HepG2 (cell line): ENCODE data around the gene SLC26A5. TPM values are rescaled to one million over a fixed set of nuclear protein-coding genes. Genes with fewer than 3 reads are reported as not detected.

Experiments used
- CAMTA2 ChIP-seq: sonication (generic); formaldehyde crosslinking; IDR thresholded peaks from 2 replicates; pipeline ENCODE4 v1.4.0; 2020; ENCODE audit warnings: mild to moderate bottlenecking, missing genetic modification reagents, borderline replicate concordance
- CEBPB ChIP-seq: IDR thresholded peaks from 2 replicates; pipeline ENCODE4 v1.6.1; 2011; ENCODE audit warnings: low read depth, low read length, improper control_type of control experiment, borderline replicate concordance
- CEBPG ChIP-seq: IDR thresholded peaks from 2 replicates; pipeline ENCODE4 v1.6.1; 2016
- EP300 ChIP-seq, 3 experiments: sonication (generic) in 1 of 3; formaldehyde crosslinking in 1 of 3; IDR thresholded peaks; 2 replicates each; pipeline versions ENCODE4 v1.5.1 to v1.6.1; 2011 to 2020; ENCODE audit warnings: low read depth in 2 of 3, low read length in 2 of 3, borderline replicate concordance in 1 of 3, improper control_type of control experiment in 1 of 3, mild to moderate bottlenecking in 1 of 3, missing genetic modification reagents in 1 of 3, moderate library complexity in 1 of 3
- HDAC1 ChIP-seq: sonication (generic); formaldehyde crosslinking; IDR thresholded peaks from 2 replicates; pipeline ENCODE4 v1.5.1; 2020; ENCODE audit warnings: mild to moderate bottlenecking, missing genetic modification reagents
- HNF4A ChIP-seq: sonication (generic); formaldehyde crosslinking; IDR thresholded peaks from 2 replicates; pipeline ENCODE4 v1.4.0; 2020; ENCODE audit warnings: missing genetic modification reagents
- HOXA3 ChIP-seq: sonication (generic); formaldehyde crosslinking; IDR thresholded peaks from 2 replicates; pipeline ENCODE4 v1.5.0; 2020; ENCODE audit warnings: missing genetic modification reagents
- MAFK ChIP-seq, 2 experiments: IDR thresholded peaks in 1 of 2; conservative IDR thresholded peaks in 1 of 2; 2 replicates each; pipeline ENCODE4 v1.6.1; 2011; ENCODE audit warnings: improper control_type of control experiment in 2 of 2, low read length in 2 of 2
- MIXL1 ChIP-seq: IDR thresholded peaks from 2 replicates; pipeline ENCODE4 v1.6.1; 2016
- MYC ChIP-seq: sonication (generic); formaldehyde crosslinking; IDR thresholded peaks from 2 replicates; pipeline ENCODE4 v1.9.0; 2021; ENCODE audit warnings: missing genetic modification reagents, borderline replicate concordance
- PAX8 ChIP-seq: sonication (generic); formaldehyde crosslinking; IDR thresholded peaks from 2 replicates; pipeline ENCODE4 v1.8.0; 2022; ENCODE audit warnings: mild to moderate bottlenecking, missing genetic modification reagents, borderline replicate concordance
- RARG ChIP-seq: sonication (generic); formaldehyde crosslinking; IDR thresholded peaks from 2 replicates; pipeline ENCODE4 v1.4.0; 2020; ENCODE audit warnings: low read depth, mild to moderate bottlenecking, missing genetic modification reagents
- RFX1 ChIP-seq: fragments of 450-650 bp; IDR thresholded peaks from 2 replicates; pipeline ENCODE4 v1.6.1; 2017
- SP2 ChIP-seq: sonication (generic); formaldehyde crosslinking; IDR thresholded peaks from 2 replicates; pipeline ENCODE4 v1.5.1; 2020; ENCODE audit warnings: mild to moderate bottlenecking, missing genetic modification reagents
- SSRP1 ChIP-seq: IDR thresholded peaks from 2 replicates; pipeline ENCODE4 v1.6.1; 2016; ENCODE audit warnings: control low read depth
- TCF7 ChIP-seq: sonication (generic); IDR thresholded peaks from 2 replicates; pipeline ENCODE4 v1.6.1; 2016; ENCODE audit warnings: antibody characterized with exemption, low read depth
- ZNF30 ChIP-seq: sonication (generic); formaldehyde crosslinking; IDR thresholded peaks from 2 replicates; pipeline ENCODE4 v1.5.0; 2020; ENCODE audit warnings: mild to moderate bottlenecking, missing genetic modification reagents
- ZNF644 ChIP-seq: IDR thresholded peaks from 2 replicates; pipeline ENCODE4 v1.6.1; 2016; ENCODE audit warnings: low read depth
- polyA plus RNA-seq, 8 experiments: library from polyadenylated mRNA; depleted of rRNA in 3 of 8; stranded (reverse) in 7 of 8; unstranded in 1 of 8; fragments of >200 nt; fragmentation: Illumina TruSeq in 4 of 8; extraction: Trizol in 4 of 8; gene quantifications; 2 replicates each; pipeline versions ENCODE4 v1.2.1 to v1.2.3, GENCODE V29; 2011 to 2016; ENCODE audit warnings: low read depth in 4 of 8, missing spikeins in 1 of 8, mixed read lengths in 1 of 8; ENCODE audit not compliant: insufficient read depth in 1 of 8
- total RNA-seq, 5 experiments: library from RNA; depleted of rRNA; stranded (reverse); fragments of >200 nt; fragmentation: Illumina TruSeq; extraction: Trizol; gene quantifications; 2 replicates each; pipeline ENCODE4 v1.2.3, GENCODE V29; 2016; ENCODE audit warnings: low read depth in 1 of 5
- TF ChIP-seq, protein P1 (sequence below): IDR thresholded peaks from 2 replicates; pipeline ENCODE4 v1.6.1; 2018; ENCODE audit warnings: missing genetic modification reagents, mild to moderate bottlenecking, missing compliant biosample characterization
- TF ChIP-seq, protein P2 (sequence below): sonication (generic); formaldehyde crosslinking; IDR thresholded peaks from 2 replicates; pipeline ENCODE4 v1.4.0; 2020; ENCODE audit warnings: mild to moderate bottlenecking, missing genetic modification reagents
- TF ChIP-seq, protein P3 (sequence below): sonication (generic); formaldehyde crosslinking; IDR thresholded peaks from 2 replicates; pipeline ENCODE4 v1.8.0; 2022; ENCODE audit warnings: mild to moderate bottlenecking, missing genetic modification reagents, borderline replicate concordance
- TF ChIP-seq, protein P4 (sequence below): IDR thresholded peaks from 2 replicates; pipeline ENCODE4 v1.6.1; 2016; ENCODE audit warnings: low read depth
- TF ChIP-seq, protein P5 (sequence below): sonication (generic); formaldehyde crosslinking; conservative IDR thresholded peaks from 2 replicates; pipeline ENCODE4 v1.8.0; 2022; ENCODE audit warnings: mild to moderate bottlenecking, moderate library complexity, missing genetic modification reagents

The SLC26A5 gene
- total and polyA plus RNA-seq, 2 of the 13 experiments (the other 11 are each of a cell fraction or from before 2014, with no cell fraction given), result 0.08 to 0.11 TPM

DNA sequence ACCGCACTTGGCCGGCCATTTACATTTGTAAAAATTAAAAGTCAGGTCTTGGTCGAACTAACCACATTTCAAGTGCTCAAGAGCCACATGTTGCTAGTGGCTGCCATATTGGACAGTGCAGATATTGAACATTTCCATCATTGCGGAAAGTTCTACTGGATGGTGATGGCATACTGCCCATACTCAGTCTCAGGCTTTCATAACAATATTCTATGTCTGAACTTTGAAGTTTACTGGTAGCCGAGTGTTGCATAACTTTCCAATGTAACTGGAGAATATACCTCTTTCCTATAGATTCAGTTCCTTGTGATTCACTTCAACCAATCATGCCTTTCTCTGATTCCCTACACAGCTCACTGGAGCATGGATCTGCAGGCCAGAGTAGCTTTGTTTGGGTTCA is 54.9 kb downstream of the SLC26A5 start (continued):
- TF ChIP-seq EP300 (IDR thresholded peaks at IDR 0.05; ENCODE audit: low read depth in 2 of 2, low read length in 2 of 2), result peak in 1 of 2 experiments; percentile 13; a peak in 1 of 4 replicates
- TF ChIP-seq EP300 (CRISPR knock-in tag; IDR thresholded peaks at IDR 0.05; ENCODE audit: borderline replicate concordance), result no peak
- 0 out of 2 replicates have a peak, but pooled peaks have one; percentile 12 for TF ChIP-seq TCF7
- no peak for TF ChIP-seq MYC
- peak; percentile 60 for TF ChIP-seq CEBPG
- TF ChIP-seq RFX1, result no peak
- TF ChIP-seq MAFK (conservative IDR thresholded peaks at IDR 0.05 in 1 of 2, IDR thresholded peaks at IDR 0.05 in 1 of 2; ENCODE audit: low read length in 2 of 2), result no peak
- TF ChIP-seq, protein P1, sequence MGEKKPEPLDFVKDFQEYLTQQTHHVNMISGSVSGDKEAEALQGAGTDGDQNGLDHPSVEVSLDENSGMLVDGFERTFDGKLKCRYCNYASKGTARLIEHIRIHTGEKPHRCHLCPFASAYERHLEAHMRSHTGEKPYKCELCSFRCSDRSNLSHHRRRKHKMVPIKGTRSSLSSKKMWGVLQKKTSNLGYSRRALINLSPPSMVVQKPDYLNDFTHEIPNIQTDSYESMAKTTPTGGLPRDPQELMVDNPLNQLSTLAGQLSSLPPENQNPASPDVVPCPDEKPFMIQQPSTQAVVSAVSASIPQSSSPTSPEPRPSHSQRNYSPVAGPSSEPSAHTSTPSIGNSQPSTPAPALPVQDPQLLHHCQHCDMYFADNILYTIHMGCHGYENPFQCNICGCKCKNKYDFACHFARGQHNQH (CRISPR knock-in tag), result no peak
- no peak for TF ChIP-seq HDAC1 (CRISPR knock-in tag)
- TF ChIP-seq RARG, result no peak
- TF ChIP-seq, protein P2, sequence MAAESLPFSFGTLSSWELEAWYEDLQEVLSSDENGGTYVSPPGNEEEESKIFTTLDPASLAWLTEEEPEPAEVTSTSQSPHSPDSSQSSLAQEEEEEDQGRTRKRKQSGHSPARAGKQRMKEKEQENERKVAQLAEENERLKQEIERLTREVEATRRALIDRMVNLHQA (CRISPR knock-in tag), result no peak
- TF ChIP-seq CAMTA2 (CRISPR knock-in tag), result no peak
- no peak for TF ChIP-seq SP2 (CRISPR knock-in tag)
- TF ChIP-seq, protein P3, sequence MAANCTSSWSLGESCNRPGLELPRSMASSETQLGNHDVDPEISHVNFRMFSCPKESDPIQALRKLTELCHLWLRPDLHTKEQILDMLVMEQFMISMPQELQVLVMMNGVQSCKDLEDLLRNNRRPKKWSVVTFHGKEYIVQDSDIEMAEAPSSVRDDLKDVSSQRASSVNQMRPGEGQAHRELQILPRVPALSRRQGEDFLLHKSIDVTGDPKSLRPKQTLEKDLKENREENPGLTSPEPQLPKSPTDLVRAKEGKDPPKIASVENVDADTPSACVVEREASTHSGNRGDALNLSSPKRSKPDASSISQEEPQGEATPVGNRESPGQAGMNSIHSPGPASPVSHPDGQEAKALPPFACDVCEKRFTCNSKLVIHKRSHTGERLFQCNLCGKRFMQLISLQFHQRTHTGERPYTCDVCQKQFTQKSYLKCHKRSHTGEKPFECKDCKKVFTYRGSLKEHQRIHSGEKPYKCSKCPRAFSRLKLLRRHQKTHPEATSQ (CRISPR knock-in tag), result no peak
- TF ChIP-seq MIXL1 (CRISPR knock-in tag), result no peak
- TF ChIP-seq, protein P4, sequence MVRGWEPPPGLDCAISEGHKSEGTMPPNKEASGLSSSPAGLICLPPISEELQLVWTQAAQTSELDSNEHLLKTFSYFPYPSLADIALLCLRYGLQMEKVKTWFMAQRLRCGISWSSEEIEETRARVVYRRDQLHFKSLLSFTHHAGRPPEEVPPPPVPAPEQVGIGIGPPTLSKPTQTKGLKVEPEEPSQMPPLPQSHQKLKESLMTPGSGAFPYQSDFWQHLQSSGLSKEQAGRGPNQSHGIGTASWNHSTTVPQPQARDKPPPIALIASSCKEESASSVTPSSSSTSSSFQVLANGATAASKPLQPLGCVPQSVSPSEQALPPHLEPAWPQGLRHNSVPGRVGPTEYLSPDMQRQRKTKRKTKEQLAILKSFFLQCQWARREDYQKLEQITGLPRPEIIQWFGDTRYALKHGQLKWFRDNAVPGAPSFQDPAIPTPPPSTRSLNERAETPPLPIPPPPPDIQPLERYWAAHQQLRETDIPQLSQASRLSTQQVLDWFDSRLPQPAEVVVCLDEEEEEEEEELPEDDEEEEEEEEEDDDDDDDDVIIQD (CRISPR knock-in tag), result peak; percentile 59; the same call in 1 of the 2 replicates
- no peak for TF ChIP-seq PAX8 (CRISPR knock-in tag)
- peak; percentile 86 for TF ChIP-seq CEBPB
- peak; percentile 88 for TF ChIP-seq ZNF644 (CRISPR knock-in tag)
- no peak for TF ChIP-seq HOXA3 (CRISPR knock-in tag)
- peak; percentile 52 for TF ChIP-seq HNF4A
- TF ChIP-seq, protein P5, sequence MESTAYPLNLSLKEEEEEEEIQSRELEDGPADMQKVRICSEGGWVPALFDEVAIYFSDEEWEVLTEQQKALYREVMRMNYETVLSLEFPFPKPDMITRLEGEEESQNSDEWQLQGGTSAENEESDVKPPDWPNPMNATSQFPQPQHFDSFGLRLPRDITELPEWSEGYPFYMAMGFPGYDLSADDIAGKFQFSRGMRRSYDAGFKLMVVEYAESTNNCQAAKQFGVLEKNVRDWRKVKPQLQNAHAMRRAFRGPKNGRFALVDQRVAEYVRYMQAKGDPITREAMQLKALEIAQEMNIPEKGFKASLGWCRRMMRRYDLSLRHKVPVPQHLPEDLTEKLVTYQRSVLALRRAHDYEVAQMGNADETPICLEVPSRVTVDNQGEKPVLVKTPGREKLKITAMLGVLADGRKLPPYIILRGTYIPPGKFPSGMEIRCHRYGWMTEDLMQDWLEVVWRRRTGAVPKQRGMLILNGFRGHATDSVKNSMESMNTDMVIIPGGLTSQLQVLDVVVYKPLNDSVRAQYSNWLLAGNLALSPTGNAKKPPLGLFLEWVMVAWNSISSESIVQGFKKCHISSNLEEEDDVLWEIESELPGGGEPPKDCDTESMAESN (CRISPR knock-in tag), result no peak
- no peak for TF ChIP-seq SSRP1 (CRISPR knock-in tag)
- TF ChIP-seq ZNF30 (CRISPR knock-in tag), result no peak
